DMS 273 treated with DMSO at 0.1 percent for 48 hours (cell line): ENCODE data around the gene WDR7.

Experiments
- DNase-seq: peaks from one replicate; lab custom pipeline; 2025; lab: John Stamatoyannopoulos, UW

WDR7 gene

GRCh38 chr18:56890632-56891031 lies 239.5 kb downstream of the WDR7 start:
- no peak for DNase-seq

- DNase-seq: no peak
Observed at GRCh38 chr18:56891116-56891515, 240.0 kb downstream of the WDR7 start.

- DNase-seq: no peak
Observed at GRCh38 chr18:56891870-56892269, 240.7 kb downstream of the WDR7 start.

DNA sequence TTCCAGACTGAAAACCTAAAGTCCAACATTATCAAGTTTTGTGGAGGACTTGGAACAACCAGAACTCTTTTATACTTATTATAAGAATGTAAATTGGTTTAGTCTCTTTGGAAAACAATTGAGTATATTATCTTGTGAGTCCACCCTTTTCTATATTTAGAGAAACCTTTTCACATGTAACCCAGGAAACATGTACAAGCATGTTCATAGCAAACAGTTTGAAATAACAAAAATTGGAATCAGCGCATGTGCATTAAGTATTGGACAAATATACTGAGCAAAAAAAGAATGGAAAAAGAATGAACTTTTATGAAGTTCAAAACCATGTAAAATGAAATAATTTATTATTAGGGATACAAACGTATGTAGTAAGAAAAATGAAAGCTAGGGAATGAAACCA lies 246.0 kb downstream of the WDR7 start:
- DNase-seq: no peak

DNA sequence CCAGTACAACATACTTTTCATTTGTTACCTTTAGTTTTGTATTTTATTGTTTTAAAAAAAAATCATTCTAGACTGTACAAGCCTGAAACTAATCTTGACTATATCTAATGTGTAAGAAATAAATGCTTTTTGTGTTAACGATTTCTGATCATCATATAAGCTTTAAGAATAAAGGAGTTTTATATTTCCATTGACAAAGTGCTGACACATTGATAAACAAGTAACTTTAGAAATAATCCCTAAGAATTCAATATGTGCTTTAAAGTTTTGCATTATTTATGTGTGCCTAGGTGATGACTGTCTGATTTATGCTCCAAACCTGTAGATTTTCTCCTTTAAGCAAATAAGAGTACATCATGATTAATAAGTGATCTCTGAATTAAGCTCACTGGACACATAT lies 248.5 kb downstream of the WDR7 start:
- DNase-seq: no peak

DNA sequence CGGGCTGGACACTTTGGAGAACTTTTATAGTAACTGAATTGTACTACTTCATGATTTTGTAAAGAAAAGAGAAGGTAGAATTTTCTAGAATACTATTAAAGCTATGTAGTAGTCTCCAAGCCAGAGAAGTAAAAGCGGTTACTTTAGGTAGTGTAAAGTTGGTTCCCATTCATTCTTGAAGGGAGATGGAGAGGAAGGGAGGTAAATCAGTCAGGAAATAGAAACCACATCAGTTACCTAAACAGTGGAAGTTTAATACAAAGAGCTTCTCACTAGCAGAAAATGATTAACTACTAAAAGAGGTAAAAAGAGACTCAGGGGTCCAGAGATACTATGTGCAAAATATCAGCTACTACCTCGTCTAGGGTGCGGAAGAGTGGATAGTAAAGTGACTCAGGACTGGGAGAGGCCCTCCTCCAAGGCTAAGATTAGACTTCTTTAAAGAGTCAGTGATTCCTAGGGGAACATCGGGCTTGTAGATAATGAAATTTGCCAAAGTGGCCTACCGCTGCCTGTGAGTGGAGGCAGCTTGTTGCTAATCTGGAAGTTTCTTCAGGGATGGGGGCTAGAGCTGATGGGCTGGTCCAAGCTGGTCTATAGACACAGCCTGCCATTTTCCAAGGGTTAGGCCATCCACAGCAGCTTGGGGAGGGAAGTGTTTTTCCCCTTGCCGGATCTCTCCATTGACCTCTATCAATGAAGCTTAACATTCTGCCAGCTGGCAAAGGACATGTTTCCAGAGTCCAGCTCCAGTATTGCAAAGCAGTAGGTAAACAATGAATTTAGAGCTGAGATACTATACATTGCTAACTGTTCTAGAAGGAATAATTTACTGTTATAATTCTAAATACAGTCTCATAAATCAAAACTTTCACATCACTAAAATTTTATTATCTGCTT lies 249.3 kb downstream of the WDR7 start:
- no peak for DNase-seq

DNA sequence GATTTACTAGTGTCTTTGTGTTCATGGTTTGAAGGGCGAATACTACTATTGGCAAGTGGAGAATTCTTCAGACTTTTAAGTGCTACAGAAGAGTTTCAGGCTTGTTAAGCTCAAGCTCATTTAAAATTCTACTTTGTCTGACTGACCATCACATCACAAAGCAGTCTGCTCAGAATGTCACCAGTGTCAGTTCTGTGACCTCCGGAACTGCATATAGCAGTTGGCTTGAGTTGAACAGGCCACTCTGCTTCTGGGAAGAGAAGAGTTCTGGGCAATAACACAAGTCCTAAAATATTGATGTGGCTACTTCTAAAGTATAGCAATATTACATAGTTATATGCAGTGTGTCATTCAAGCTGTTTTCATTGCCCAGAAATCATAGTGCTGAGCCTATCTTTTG lies 250.8 kb downstream of the WDR7 start:
- DNase-seq: no peak

GRCh38 chr18:56902653-56903052 lies 251.5 kb downstream of the WDR7 start:
- DNase-seq: no peak

DNA sequence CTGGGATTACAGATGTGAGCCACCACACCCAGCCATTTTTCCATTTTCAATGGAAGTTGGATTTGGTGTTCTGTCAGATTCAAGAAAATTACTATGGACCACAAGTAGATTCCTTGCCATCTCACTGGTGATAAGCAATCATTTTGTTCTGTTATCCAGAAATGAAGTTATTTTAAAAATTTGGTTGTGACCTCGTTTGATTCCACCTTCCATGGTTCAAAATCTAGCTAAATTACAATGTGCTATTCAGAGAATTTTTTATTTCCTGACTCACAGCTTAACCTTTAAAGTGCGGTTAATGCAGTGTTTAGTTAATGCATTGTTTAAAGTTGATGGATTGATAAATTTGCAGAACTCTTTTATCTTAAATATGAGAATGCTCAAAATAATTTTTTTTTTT lies 252.5 kb downstream of the WDR7 start:
- DNase-seq: no peak

DNA sequence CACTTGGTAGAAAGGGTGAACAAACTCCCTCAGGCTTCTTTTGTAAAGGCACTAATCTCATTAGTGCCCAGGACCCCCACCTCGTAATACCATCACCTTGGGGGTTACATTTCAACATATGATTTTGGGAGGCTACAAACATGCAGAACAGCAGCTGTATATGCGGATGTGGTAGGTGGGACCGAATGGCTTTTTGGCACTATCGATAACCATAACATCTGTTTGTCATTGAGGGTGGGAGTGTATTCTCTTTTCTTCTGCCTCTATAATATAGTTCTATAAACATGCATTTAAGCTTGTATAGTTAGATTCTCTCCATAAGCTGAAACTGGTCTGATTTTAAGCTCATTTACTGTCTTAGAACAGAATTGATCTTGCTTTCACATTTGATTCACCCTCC lies 256.6 kb downstream of the WDR7 start:
- DNase-seq: no peak

- no peak for DNase-seq
Observed at GRCh38 chr18:56910237-56910636, 259.1 kb downstream of the WDR7 start.

- no peak for DNase-seq
Observed at GRCh38 chr18:56910967-56911366, 259.8 kb downstream of the WDR7 start.

- no peak for DNase-seq
Observed at GRCh38 chr18:56913941-56914340, 262.8 kb downstream of the WDR7 start.

GRCh38 chr18:56919190-56919589 lies 268.0 kb downstream of the WDR7 start:
- DNase-seq: no peak

DNA sequence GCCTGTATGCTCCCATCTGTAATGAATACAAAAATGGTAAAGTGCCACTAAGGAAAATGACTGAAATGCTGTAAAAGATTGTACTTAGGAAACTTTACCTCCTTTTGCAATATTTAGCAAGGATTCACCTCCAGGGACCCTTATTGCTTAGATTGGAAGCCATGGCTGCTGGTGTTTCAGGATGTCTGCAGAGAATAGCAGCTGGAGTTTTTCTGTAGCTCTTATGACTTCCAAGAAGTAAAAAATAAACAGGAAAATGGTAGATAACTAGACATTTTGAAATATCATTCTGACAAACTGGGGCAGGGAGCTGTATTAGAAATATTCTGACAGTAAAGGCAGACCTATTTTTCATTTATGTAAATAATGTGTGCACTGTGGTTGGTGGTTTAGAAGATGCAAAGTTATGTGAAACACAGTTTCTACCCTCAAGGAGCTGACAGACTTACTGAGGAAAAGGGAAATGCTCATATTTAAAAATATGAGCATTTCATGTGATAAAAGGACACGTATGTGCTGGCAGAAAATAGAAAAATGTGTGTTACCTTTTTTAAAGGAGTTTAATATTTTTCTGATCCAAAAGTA lies 270.8 kb downstream of the WDR7 start:
- no peak for DNase-seq

DNA sequence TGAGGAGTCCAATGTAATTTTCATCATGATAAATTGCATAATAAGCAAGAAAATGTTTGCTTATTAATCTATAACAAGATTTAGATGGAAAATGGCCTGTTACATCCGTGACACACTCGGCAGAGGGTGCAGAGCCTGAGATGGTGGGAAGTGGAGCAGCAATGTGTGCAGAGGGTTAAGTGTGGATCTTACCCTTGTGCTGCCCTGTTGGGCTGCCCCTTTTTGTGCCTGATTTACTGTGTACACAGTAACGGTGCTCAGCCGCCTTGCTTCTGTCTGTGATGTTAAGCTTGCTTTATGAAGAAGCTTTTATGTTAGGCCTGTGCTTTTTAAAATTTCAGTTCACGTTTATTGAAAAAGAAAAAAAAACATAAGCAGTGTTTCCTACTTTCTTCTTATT lies 275.6 kb downstream of the WDR7 start:
- no peak for DNase-seq

- DNase-seq: no peak
Observed at GRCh38 chr18:56927786-56928185, 276.6 kb downstream of the WDR7 start.

DNA sequence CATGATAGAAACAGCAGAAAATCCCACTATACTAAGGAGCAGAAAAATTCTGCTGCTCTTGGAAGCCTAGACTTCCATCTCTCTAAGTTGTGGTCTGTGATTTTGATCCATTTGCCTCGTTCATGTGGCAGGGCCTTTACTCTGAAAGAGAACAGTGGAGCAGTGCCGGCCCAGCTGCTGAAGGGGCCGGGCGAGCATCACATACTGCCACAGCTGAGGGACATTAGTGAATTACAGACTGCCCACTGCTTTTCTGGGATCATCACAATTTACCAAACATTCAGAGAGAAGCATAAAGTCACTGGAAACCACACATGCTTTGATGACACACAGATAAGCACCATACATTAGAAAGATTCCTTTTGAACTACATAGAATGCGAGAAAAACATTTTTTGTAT lies 278.7 kb downstream of the WDR7 start:
- no peak for DNase-seq

- no peak for DNase-seq
Observed at GRCh38 chr18:56933472-56933871, 282.3 kb downstream of the WDR7 start.

DNA sequence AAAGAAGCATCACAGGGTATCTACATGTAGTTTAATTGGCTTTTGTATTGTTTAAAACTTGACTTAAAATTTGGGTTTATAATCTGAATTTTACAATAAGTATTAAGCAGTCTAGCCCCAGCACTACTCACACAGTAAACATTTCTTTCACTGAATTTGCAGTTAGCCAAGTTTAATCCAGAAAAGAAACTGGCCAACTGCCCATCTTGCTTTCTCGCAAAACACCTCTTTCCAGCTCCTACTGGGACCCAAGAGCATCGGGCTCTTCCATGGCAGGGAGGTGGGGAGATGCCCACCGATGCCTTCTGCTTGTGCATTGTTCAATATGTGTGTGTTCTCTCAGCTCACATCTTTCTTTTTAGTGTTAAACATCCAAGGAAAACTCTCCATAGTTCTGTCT lies 283.0 kb downstream of the WDR7 start:
- DNase-seq: no peak

DNA sequence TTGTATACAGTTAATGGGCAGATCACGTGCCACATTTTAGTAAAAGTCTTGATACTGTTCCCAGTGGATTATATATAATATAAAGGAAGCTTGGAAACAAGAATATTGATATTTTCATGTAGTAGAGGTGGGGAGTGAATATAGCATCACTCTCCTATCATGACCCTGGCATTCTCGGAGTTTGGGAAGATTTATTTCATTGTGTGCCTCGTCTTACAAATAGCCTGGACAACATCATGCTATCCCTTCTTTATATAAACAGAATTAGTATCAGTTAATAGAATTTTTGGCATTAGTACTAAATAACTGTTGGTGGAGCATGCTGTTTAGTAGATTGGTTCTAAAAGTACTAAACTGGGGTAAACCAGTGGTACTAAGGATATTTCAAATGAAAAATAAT lies 283.7 kb downstream of the WDR7 start:
- no peak for DNase-seq

DNA sequence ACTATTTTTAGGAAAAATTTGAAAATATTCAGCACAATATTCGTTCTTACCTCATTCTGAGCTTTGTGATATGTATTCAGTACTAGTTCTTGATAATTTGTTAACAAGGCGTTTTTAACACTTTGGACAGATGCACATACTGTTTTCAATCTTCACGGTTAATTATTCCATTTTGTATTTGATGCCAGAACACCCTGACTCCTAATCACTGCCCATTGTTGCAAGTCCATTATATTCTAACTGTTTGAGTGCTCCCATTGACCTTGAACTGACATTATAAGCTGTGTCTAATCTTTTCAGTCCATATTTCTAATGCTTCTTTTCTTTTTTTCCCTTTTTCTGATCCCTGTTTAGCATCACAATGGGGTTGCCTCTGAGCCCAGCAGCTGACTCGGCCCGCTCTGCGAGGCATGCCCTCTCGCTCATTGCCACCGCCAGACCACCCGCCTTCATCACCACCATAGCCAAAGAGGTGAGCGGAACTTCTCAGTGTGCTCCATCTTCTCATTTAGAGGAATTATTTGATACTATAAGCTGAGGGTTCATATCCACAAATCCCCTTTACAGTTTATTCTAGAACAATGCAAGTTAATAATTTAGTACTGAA lies 284.4 kb downstream of the WDR7 start:
- DNase-seq: no peak

GRCh38 chr18:56936457-56936856 lies 285.3 kb downstream of the WDR7 start:
- no peak for DNase-seq
